Raji (cell line): ENCODE data around the gene ERC2.

ENCODE experiments used
- POLR2A ChIP-seq: IDR thresholded peaks from 2 replicates; pipeline ENCODE4 v1.6.1; 2011; ENCODE audit warnings: low read depth, low read length, control low read depth; ENCODE audit not compliant: insufficient read depth

ERC2 gene

DNA sequence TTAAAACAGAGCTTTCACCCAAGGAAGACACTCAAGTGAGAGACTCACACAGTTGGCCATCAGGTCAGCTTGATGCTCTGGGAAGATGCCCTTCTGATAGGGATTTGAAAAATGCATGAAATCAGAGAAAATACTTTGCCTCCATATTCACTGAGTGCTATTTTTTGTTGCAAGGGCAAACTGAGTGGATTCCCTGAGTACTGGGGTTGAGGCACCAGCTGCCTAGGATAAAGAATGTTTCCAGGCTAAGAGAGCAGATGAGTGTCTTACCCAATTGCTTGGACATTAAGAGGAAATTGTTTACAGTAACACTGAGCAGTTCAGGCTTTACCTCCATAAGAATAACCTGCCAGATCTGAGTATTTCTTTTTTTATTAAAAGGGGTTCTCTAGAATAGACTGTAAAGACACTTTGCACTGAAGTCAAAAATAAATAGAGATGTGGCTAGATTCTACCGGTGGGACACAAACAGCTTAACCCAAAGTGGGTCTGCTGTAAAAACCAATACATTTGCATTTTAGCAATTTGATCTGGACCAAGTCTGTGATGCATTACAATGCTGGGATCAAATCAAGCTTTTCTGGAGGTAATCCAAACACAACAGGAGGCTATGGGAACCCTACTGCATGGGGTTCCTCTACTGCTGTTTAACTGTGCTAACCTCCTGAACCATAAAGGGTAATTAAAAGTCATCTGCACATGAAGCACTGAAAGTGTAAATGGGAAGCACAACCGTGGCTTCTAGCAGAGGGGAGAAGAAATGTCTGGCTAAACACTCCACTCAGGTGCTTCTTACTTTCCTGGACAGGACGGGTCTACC is 742.4 kb downstream of the ERC2 start:
- TF ChIP-seq POLR2A = no peak; the same call in 1 of the 2 replicates

- peak; percentile 60; the same call in 1 of the 2 replicates for TF ChIP-seq POLR2A
These were observed 743.4 kb downstream of the ERC2 start for GRCh38 chr3:55724821-55725220.

GRCh38 chr3:55724407-55724784 is 743.9 kb downstream of the ERC2 start:
- TF ChIP-seq POLR2A = no peak; the same call in 1 of the 2 replicates

GRCh38 chr3:55723653-55724406 is 744.4 kb downstream of the ERC2 start:
- TF ChIP-seq POLR2A = no peak; the same call in 1 of the 2 replicates

DNA sequence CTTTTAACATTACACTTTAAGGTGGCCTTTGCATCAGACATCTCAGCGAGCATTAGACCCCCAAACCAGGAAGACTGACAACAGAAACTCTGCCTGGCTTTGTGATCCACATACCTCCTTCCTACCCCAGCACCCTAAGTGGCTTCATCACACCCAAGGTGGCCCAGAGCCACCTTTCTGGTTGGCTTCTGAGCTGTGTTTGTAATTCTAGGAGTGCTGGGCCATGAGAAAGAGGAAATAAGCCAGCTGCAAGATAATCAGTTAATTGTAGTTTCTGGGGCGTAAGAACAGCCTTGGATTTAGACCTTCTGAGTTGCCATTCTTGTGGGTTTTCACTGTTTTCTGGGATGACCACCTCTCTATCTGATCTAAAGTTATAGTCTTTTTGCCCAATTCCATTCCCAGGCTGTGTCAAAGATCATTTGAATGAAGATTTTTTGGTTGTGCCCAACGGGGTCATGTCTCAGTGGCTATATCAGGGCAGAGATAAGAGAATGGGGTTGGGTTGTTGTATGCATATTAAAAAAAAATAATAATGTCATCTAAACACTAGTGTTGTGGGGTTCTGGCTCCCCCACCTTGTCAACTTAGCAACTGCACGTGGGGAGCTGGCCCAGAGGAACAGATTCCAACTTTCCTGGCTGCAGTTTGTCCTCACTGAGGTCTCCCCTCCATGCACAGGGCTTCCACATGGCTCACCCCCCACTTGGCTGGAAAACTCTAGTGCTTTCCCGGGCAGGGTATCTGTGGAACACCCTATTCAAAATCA is 746.4 kb downstream of the ERC2 start:
- TF ChIP-seq POLR2A = no peak

DNA sequence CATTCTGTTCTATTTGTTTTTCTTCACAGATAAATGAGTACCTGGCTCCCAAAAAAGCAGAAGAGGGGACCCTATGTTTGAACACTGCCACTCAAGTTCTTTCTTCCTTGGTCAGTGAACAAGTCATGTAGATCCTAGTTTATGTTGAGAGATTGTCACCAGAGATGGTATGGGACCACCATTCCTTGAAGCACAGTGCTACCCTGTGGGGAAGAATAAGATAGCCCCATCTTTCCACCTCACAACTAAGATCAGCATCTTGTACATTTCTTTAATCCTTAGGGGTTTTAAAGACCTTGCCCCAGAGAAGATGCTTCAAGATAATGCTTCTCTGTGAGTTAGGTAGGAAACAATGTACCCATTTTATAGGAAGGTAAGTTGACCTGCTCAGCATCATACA is 747.7 kb downstream of the ERC2 start:
- no peak for TF ChIP-seq POLR2A

DNA sequence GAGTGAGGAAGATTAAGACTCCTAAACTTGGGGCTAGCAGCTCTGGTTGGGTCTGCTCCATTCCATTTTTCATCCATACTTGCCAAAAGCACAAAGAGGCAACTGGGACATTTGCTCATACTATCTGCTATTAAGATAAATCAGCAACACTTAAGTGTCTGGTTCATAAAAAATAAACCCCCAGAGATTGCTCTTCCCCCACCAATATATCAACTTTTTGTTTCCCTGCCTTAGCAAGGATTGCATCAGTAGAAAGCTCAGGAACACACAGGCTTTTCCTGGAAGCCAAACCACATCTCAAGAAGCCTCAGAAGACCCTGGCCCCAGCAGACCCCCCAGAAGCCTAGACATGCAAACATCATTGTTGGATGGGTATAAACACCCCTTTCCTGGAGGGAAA is 748.8 kb downstream of the ERC2 start:
- TF ChIP-seq POLR2A = no peak

DNA sequence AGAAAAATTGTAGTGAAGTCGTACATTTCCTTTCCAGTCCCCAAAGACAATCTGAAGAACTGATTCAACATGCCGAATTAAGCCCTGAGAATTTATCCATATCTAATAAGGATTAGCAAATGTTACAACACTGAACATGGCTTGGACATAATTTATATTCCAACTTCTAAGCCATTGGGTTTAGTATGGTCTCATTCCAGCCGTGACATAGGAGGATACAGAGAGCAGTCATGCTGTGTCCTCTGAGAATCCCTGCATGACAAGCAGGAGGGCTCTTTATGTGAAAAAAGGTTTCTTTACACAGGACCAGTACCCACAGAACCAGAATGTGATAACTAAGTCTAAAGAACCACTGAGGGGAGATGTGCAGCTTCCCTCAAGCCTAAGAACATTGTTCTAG is 749.3 kb downstream of the ERC2 start:
- TF ChIP-seq POLR2A = no peak

GRCh38 chr3:55718521-55718921 is 749.7 kb downstream of the ERC2 start:
- TF ChIP-seq POLR2A = no peak

DNA sequence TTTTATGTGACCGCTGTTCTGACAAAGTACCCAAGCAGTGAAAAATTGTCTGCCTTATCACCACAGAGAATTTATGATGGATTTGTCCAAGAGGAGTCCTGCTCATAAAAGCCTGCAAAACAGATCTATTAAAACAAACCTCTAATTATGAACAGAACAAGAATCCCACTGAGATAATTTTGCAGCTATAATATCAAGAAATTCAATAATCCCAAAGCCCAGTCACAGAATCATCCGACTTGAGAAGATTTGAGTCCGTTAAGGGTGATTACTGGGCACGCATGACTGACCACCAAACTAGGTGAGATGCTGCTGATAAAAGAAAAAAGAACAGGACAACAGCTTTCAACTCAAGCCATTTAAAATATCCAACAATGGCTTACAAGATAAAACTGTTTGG is 750.2 kb downstream of the ERC2 start:
- TF ChIP-seq POLR2A = no peak

DNA sequence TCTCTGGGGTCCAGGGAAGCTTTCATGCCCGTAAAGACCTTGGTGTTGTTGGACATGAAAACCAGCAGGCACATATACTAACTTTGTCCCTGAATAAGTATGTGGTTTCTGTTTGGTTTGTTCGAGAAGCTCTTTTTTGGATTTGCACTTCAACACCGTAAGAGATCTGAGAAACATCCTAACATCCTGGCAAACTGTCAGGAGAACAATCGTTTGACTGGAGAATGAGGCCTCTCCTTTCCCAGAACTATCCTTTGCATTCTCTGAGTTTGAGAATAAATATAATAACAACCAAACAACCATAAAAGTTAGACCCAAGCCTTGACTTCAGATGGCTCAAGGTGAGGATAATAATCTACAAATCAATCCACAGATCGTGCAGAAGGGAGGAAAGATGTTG is 750.8 kb downstream of the ERC2 start:
- TF ChIP-seq POLR2A = no peak

DNA sequence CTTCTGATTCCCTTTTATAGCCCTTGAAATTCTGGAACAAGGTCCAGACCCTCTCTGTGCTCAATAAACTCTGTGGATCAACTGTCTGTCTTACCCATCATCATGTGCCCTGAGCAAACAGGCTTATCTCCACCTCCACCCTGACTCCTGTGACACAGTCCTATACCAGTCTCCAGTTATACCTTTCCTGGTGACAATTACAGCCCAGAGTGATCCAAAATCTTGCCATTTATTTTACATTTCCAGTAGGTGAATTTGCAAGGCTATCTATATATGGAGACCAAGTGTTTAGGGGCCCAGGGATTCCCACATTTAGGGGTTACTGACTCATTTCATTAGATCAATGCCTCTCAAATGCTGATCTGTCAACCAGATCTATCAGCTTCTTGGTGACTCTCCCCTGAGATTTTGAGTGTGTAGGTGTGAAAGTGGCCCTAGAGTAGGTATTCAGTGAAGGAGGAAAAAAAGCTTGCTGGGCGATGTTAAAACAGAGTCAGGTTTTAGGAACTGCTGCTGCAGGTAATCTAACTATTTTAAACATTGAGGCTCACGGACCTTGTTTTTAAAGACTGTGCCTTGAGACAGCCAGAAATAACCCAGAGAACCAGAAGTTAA is 751.5 kb downstream of the ERC2 start:
- no peak for TF ChIP-seq POLR2A

GRCh38 chr3:55716044-55716443 is 752.2 kb downstream of the ERC2 start:
- TF ChIP-seq POLR2A = no peak

DNA sequence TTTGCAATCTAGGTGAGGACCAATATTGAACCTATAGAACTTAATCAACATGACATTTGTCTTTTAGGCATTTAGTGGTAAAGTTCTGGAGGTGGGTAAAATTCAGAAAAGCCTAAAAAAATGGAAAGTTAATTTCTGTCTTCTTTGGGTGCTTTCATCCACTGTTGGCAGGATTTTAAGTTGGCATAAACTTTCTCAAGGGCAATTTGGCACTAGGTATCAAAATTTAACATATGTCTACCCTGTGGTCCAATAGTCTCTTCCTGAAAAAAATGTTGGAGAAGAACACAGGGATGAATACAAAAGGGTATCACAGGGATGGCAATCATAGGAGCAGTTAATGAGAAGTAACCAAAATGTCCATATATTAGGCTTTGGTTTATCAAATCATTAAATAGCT is 754.2 kb downstream of the ERC2 start:
- TF ChIP-seq POLR2A = no peak

- no peak for TF ChIP-seq POLR2A
These were observed 756.6 kb downstream of the ERC2 start for GRCh38 chr3:55711646-55712045.
